HG02759 (cell line): Measurements from ENCODE around the gene UBL4A.
A peak's percentile ranks its signal among the peaks of the same experiment; 100 is the strongest.

ENCODE experiments used
- ATAC-seq: cut with Tn5 transposase; IDR thresholded peaks from one replicate; pipeline ENCODE4 v1.9.1; 2021; ENCODE audit warnings: mild to moderate bottlenecking, moderate library complexity; ENCODE audit not compliant: unreplicated experiment

The UBL4A gene

DNA sequence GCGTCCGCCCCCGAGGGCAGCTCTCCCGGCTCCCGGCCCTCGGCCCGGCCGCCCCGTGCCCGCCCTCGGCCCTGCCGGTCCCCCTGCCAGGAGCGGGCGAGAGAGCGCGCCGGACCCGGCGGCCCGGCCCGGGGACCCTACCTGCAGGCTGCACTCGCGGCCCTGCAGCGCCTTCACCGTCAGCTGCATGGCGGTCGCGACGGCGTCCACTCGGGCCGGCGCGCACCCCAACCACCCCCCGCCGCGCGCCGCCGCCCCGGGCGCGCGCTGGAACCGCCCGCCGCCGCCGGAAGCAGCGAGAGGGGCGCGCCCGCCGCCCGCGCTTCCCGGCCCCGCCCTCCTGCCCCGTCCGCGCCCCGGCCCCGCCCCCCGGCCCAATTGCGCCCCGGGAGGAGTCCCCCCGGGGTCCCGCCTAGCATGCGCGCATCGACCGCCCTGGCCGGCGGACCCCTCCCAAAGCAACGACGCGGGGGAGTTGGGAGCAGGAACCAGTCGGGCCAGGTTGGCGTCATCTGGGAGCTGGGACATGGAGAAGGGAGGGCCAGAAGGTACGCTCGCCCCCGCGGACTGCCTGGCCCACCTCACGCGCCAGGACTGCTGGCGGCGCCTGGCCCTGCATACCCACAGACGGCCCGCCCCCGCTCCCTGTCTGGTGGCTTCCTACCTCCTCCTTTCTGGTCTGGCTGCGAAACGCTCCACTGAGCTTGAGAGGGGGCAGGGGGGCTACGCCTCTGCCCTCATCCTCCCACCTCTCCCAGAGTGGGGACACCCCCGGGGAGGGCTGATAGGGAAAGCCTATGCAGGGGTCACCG is at the start of gene UBL4A:
UBL4A (minus strand) TSS at position 220 of the 812 bp plus-strand sequence; CDS start at position 189, 31 bp downstream.
- peak; percentile 38 for ATAC-seq

- no peak for ATAC-seq
Measured at GRCh38 chrX:154535892-154536291, 49.5 kb upstream of the UBL4A start.

- ATAC-seq = peak; percentile 95
Measured at GRCh38 chrX:154534526-154535322, 48.3 kb upstream of the UBL4A start.

DNA sequence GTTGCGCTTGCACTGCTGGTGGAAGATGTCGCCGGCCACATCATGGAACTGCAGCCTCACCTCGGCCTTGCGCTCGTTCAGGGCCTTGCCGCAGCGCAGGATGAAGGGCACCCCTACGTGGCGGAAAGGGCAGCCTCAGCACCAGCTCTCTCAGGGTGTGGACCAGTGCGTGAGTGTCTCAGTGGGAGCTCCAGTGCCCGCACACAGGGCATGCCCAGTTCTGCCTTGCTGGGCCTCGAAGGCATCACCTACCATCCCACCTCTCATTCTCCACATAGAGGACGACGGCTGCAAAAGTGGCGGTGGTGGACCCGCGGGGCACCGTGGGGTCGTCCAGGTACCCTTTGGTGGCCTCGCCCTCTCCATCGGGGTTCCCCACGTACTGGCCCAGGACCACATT is 46.3 kb upstream of the UBL4A start:
- ATAC-seq = no peak

GRCh38 chrX:154531626-154532025 is 45.2 kb upstream of the UBL4A start:
- ATAC-seq = no peak

DNA sequence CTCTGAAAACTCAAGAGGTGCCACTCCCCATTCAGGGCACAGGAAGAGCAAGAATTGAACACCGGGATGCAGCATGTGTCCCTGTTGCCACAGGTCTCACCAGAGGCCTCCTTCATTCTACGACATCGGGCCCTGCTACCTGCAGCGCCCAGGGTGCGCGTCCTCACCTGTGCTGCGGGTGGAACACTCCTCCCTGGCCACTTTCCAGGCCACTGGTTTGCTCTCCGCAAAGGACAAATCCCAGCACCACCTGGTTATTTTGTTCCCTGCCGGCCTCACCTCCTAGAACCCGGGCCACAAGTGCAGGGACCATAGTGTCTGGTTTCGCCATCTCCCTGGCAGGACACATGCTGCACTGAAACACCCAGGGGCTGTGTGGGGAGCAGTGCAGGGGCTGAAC is 43.9 kb upstream of the UBL4A start:
- ATAC-seq = no peak

GRCh38 chrX:154529206-154529612 is 42.8 kb upstream of the UBL4A start:
- ATAC-seq = no peak

- peak; percentile 69 for ATAC-seq
Measured at GRCh38 chrX:154526901-154527675, 40.7 kb upstream of the UBL4A start.

DNA sequence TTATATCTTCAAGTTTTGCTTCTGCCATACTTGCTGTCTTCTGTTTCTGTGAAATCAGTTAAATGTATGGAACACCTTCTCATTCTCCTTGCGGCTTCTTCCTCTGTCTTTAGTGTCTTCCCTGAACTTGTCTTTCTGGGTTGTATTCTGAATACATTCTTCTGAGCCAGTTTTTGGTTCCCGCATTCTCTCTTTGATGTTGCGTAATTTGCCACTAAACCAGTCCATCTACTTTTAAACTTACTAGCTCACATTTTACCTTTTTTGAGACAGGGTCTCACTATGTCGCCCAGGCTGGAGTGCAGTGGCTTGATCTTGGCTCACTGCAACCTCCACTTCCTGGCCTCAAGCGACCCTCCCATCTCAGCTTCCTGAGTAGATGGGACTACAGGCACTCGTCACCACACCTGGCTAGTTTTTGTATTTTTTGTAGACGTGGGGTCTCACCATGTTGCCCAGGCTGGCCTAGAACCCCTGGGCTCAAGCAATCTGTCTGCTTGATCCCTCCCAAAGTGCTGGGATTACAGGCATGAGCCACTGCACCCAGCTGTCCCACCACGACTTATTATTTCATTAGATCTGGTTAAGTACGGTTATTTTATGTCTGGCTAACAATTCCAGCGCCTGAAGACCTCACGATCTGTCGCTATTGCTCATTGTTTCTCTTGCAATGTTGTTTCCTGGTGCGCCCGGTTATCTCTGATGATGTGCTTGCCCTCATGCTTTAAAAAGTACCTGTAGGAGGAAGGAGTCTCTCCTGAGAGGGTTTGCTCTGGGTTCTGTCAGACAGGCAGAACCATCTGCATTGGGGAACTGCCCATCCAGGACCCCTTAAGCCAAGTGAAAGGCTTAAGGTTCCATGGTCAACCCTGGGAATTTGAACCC is 39.4 kb upstream of the UBL4A start:
- no peak for ATAC-seq

DNA sequence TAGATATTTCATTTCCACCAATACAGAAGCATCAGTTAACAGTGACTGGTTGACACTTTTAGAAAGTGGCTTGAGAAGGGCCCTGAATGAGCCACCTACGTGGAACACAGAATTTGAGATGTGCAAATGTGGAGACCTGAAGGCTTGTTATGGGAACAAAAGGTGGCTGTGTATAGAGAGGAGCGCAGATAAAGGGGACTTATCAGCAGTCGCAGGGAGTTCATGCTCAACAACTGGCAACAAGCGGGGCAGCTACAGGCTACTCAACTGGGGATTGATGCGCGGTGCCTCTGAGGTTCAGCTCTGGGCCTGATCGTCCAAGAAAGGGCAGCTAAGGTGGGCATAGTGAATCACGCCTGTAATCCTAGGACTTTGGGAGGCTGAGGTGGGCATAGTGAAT is 33.0 kb upstream of the UBL4A start:
- no peak for ATAC-seq

DNA sequence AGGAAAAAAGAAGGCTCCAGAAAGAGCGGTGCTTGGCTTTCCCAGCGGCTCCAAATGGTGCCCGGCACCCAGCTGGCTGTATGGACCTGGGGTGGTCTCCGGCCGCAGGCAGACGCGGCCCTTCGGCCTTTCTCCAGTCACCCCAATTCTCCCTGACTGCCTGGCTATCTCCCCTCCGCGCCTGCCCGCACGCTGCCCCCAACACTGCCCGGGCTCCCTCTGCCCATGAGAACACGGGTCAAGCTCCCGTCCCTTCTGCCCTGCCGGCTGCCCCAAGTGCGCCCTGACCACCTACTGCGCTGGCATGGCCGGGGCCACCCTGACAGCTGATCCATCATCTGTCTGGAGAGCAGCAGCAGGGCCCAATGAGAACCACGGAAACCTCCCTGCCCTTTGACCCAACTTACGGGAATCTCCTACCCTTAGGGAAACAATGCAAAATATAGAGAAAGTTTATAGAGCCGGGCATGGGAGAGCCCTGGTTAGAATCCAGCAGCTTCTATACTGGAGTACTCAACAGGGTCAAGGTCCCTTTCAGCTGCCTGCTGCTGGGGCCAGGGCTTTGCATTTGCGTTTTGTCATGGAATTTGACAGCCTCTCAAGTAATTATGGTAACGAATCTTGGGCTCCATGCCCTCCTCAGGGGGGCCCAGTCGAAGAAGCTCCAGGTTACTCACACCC is 30.8 kb upstream of the UBL4A start:
- ATAC-seq = no peak

DNA sequence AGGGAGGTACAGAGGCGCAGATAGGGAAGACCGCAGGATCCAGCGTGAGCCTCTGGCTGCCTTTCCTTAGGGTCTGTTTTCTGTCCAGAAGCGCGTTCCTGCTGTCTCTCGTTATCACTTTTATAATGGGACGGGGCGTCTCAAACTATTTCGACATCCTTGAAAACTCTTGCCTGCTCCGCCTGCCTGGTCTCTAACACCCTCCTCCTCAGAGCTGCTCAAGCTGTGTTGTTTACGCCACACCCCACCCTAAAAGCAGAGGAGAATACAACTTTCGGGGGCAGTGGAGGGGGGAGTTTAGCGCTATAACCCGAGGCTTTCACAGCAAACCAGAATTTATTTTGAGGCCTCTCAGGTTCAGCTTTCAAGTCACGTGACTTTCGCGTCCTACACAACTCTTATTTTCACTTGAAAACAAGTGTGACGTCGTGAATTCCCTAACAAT is 30.3 kb upstream of the UBL4A start:
- no peak for ATAC-seq

GRCh38 chrX:154515966-154516655 is 29.7 kb upstream of the UBL4A start, which contains the start of gene FAM3A:
TSS of gene FAM3A (minus strand) at chrX:154516232. CDS start at chrX:154515772, 460 bp downstream.
- ATAC-seq = peak; percentile 93

- peak; percentile 2 for ATAC-seq
Measured at GRCh38 chrX:154515090-154515965, 28.9 kb upstream of the UBL4A start.

DNA sequence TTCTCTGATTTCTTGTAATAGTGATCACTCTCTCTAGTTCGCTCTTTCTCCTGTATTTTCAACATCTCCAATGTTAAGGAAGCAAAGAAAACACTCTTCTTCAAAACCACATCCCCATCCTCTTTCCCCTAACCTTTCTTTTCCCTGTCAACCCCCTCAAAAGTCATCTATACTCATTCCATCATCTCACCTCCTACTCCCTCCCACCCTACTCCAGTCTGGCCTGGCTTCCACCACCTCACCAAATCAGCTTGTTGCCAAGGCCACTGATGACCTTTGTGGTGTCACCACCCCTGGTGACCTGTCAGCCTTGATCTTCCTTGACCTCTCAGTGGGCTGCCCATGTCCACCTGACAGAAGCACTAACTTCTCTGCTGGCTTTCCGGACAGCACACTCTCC is 27.3 kb upstream of the UBL4A start:
- ATAC-seq = no peak

- ATAC-seq = no peak
Measured at GRCh38 chrX:154512879-154513553, 26.6 kb upstream of the UBL4A start.

GRCh38 chrX:154511761-154512160 is 25.3 kb upstream of the UBL4A start:
- no peak for ATAC-seq
